NB4 (cell line): ENCODE results near the gene RBBP5.

Experiments
- CTCF ChIP-seq: IDR thresholded peaks from one replicate; pipeline ENCODE4 v1.5.1; 2012; ENCODE audit warnings: low read depth, low read length
- MAX ChIP-seq: IDR thresholded peaks from 2 replicates; pipeline ENCODE4 v1.6.1; 2011; ENCODE audit warnings: low read depth, low read length
- POLR2A ChIP-seq: IDR thresholded peaks from 2 replicates; pipeline ENCODE4 v1.6.1; 2011; ENCODE audit warnings: mild to moderate bottlenecking; ENCODE audit not compliant: insufficient read length; ENCODE audit errors: extremely low read depth

- TF ChIP-seq CTCF: no peak
- TF ChIP-seq POLR2A: no peak
- no peak for TF ChIP-seq MAX
These were observed 22.4 kb upstream of the RBBP5 start for GRCh38 chr1:205144046-205144720.
